ENCODE data around the gene LDAF1. TPM values are rescaled to one million over a fixed set of nuclear protein-coding genes. Genes with fewer than 3 reads are reported as not detected.
"Not testable (repeated sequence)": the region's sequence is repeated elsewhere in the genome, so short reads cannot be mapped to it uniquely, and the experiment has no call there.

LDAF1 gene
- total RNA-seq (2014; rRNA removed; shearing (Covaris generic)) = 9.7 and 10.6 TPM in 2 replicates

- DNase-seq (ENCODE audit: low spot score) = peak; percentile 71
These were observed at the start of gene LDAF1 for GRCh38 chr16:21158208-21159110. Gene LDAF1 (plus strand): TSS chr16:21158674. CDS start chr16:21161183, 2,509 bp downstream.

- DNase-seq (ENCODE audit: low spot score) = not testable (repeated sequence)
These were observed 42.9 kb upstream of the LDAF1 start for GRCh38 chr16:21115551-21115950.

GRCh38 chr16:21116148-21116693 lies 42.3 kb upstream of the LDAF1 start:
- DNase-seq (ENCODE audit: low spot score) = no peak

- no peak for DNase-seq (ENCODE audit: low spot score)
These were observed 40.9 kb upstream of the LDAF1 start for GRCh38 chr16:21117567-21117966.

- no peak for DNase-seq (ENCODE audit: low spot score)
These were observed 37.4 kb upstream of the LDAF1 start for GRCh38 chr16:21120976-21121520.

GRCh38 chr16:21125191-21125590 lies 33.3 kb upstream of the LDAF1 start:
- DNase-seq (ENCODE audit: low spot score) = no peak

GRCh38 chr16:21126518-21126917 lies 32.0 kb upstream of the LDAF1 start:
- no peak for DNase-seq (ENCODE audit: low spot score)

- DNase-seq (ENCODE audit: low spot score) = no peak
These were observed 29.5 kb upstream of the LDAF1 start for GRCh38 chr16:21128991-21129390.

- no peak for DNase-seq (ENCODE audit: low spot score)
These were observed 27.7 kb upstream of the LDAF1 start for GRCh38 chr16:21130811-21131210.

- DNase-seq (ENCODE audit: low spot score) = no peak
These were observed 24.4 kb upstream of the LDAF1 start for GRCh38 chr16:21134053-21134452.

GRCh38 chr16:21145738-21146137 lies 12.7 kb upstream of the LDAF1 start:
- DNase-seq (ENCODE audit: low spot score) = no peak

GRCh38 chr16:21150375-21151001 lies 8.0 kb upstream of the LDAF1 start, which contains the start of gene DNAH3:
Gene DNAH3 (minus strand): TSS chr16:21150846. CDS start chr16:21150319, 527 bp downstream.
- no peak for DNase-seq (ENCODE audit: low spot score)

- DNase-seq (ENCODE audit: low spot score) = not testable (repeated sequence)
These were observed 6.1 kb upstream of the LDAF1 start for GRCh38 chr16:21152160-21153030.

GRCh38 chr16:21153124-21153729 lies 5.2 kb upstream of the LDAF1 start:
- not testable (repeated sequence) for DNase-seq (ENCODE audit: low spot score)

- not testable (repeated sequence) for DNase-seq (ENCODE audit: low spot score)
These were observed 2.5 kb upstream of the LDAF1 start for GRCh38 chr16:21156011-21156410.

GRCh38 chr16:21156767-21157467 lies 1.6 kb upstream of the LDAF1 start:
- peak; percentile 80 for DNase-seq (ENCODE audit: low spot score)

- DNase-seq (ENCODE audit: low spot score) = no peak
These were observed 842 bp upstream of the LDAF1 start for GRCh38 chr16:21157632-21158031.

GRCh38 chr16:21159281-21159951 lies 942 bp downstream of the LDAF1 start:
- no peak for DNase-seq (ENCODE audit: low spot score)

- no peak for DNase-seq (ENCODE audit: low spot score)
These were observed 1.8 kb downstream of the LDAF1 start for GRCh38 chr16:21160276-21160675.

- no peak for DNase-seq (ENCODE audit: low spot score)
These were observed 2.7 kb downstream of the LDAF1 start for GRCh38 chr16:21161211-21161610.

All from A172 (cell line).